Diencephalon (tissue), 1 donor: ENCODE results near the gene B3GNT9. TPM values are rescaled to one million over a fixed set of nuclear protein-coding genes. Genes with fewer than 3 reads are reported as not detected.

Source experiments
- total RNA-seq: library from RNA; depleted of rRNA; stranded (reverse); fragments of >200 nt; gene quantifications from one replicate; pipeline ENCODE4 v1.2.3, GENCODE V29; 2014

The B3GNT9 gene, protein sequence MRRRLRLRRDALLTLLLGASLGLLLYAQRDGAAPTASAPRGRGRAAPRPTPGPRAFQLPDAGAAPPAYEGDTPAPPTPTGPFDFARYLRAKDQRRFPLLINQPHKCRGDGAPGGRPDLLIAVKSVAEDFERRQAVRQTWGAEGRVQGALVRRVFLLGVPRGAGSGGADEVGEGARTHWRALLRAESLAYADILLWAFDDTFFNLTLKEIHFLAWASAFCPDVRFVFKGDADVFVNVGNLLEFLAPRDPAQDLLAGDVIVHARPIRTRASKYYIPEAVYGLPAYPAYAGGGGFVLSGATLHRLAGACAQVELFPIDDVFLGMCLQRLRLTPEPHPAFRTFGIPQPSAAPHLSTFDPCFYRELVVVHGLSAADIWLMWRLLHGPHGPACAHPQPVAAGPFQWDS
- 1.8 TPM for total RNA-seq

DNA sequence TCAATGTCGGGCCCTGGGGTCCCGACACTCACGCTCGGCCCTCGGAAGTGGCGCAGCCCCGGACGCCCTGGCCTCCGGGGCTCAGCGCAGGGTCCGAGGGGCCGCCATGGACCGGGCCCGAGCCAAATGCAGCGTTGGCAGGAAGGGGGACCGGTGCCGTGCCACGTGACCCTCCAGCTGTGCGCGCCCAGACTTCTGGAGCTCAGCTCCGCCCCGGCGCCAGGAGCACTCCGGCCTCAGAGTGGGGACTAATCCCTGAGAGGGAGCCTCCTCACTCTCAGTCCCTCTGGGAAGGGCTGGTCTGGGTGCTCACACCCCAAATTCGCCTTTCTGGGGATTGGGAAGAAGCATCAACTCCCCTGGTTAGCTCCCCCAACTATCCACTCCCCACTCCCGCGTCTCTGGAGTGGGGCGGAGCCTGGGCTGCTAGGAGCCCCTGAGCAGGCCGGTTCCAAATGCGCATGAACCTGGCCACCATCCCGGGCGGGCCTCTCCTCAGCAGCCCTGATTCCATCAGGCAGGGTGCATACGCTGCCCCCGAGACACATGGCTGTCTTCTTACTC is at the start of gene B3GNT9:
TSS of gene B3GNT9 (minus strand) at position 166 of the 564 bp plus-strand sequence. CDS start 513 bp downstream, outside the sequence.

DNA sequence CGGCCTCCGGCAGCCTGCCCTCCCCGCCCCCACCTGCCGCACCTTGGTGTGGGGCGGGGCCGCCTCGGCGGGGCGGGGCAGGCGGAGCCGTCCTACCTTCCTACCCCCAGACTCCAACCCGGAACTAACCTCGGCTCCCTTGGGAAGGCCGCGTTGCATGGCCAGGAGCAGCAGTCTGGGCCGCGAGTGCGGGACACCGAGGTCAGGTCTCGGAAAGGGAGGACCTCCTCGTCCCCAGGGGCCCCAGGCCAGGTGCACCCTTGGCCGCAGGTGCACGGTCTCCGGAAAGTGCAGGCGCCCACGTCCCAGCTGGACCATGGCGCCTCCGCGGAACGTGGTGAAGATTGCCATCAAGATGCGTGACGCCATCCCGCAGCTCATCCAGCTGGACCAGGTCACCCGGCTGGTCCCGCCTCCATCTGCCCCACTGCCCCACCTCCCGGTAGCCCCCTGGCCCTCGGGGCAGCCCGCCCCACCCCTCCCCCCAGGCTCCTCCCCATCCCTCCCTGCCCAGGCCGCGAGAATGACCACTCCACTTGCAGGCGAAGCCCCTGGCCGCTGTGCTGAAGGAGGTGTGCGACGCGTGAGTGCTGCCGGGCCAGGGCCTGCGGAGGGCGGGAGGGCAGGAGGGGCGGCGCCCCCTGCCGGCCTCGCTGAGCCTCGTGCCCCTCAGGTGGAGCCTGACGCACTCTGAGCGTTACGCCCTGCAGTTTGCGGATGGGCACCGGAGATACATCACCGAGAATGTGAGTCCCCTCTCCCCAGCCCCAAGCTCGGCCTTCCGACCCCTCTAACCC is 48.4 kb upstream of the B3GNT9 start, which contains the start of gene ELMO3:
TSS of gene ELMO3 (plus strand) at position 121 of the 797 bp plus-strand sequence. CDS start at position 317, 196 bp downstream.

DNA sequence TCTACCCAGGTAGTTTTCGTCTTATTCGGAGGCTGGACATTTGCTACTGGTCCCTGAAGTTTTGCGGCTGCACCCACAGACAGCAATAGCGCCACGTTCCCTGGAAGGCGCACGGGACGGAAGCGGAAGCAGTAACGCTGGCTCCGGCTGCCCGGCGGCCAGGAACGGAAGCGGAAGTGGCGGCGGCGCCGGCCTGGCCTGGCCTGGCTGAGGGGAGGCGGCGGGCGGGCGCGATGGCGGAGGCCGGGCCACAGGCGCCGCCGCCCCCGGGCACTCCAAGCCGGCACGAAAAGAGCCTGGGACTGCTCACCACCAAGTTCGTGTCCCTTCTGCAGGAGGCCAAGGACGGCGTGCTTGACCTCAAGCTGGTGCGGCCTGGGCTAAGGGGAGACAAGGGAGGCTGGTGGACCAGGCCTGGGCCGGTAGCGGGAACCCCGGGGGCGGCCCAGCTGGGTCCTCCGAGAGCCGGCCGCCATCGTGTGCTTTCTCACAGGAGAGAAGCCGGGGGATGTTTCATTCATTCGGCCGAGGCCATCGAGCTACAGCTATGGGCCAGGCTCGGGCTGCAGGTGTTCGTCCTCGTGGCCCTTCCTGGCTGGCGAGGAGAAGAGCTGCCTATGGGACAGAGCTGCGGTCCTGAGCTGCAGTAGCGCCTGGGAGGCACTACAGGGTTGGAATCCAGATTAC is 41.3 kb upstream of the B3GNT9 start, which contains the start of gene E2F4:
TSS of gene E2F4 (plus strand) at position 161 of the 687 bp plus-strand sequence. CDS start at position 234, 73 bp downstream.

DNA sequence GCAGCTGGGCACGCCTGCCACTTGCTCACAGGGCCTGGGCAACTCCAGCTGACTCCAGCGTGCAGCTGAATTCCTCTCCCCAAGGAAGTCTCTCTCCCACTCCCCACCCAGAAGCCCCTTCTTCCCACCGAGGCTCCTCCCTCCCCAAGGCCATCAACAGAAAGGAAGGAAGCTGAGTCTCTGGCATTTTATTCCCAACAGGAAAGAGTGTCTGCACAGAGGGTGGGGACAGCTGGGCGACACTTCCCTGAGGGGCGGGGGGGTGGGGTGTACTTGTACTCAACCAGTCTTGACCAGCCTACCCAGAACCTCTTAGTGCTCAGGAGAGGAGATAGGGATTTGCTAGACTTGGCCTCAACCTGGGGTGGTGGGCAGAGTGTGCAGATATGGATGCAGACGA is 39.2 kb upstream of the B3GNT9 start, which contains the start of gene EXOC3L1:
TSS of gene EXOC3L1 (minus strand) at position 96 of the 400 bp plus-strand sequence. CDS start 460 bp downstream, outside the sequence.

DNA sequence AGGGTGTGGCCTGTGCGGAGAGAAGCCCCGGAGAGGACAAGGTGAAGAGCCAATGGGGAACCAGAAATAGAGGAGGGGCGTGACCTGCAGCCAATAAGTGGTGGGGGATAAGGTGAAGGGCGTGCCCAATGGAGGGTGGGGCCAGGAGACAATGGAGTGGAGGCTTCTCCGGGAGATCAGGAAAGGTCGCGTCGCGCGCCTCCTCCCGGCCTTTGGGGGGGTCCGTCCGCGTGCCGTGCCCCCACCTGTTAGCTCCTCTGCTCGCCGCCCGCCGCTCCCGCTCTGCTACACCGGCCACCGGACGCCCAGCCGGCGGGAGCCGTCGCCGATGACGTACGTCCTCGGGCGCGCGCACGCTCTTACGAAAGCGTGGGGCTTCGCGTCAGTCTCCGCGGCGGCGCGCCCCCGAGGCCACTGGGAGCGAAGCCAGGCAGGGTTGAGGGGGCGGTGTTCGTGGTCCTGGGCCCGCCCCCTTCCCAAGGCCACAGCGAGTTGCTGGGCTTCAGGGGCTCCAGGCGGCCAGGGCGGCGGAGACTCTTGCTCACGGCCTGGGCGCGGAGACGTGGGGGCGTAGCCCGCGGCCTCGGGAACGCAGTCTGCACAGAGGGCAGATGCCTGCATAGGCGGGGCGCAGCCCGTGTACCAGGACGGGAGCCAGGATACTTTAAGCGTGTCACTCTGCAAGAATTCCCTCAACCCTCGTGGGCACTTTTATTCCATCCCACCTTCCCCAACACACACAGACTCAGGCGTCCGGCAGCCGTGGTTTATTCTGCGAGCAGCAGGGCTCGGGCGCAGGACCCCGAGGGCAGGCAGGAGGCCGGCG is 33.0 kb upstream of the B3GNT9 start, which contains the start of gene MATCAP1:
TSS of gene MATCAP1 (minus strand) at position 337 of the 826 bp plus-strand sequence. CDS start 3,353 bp downstream, outside the sequence.

DNA sequence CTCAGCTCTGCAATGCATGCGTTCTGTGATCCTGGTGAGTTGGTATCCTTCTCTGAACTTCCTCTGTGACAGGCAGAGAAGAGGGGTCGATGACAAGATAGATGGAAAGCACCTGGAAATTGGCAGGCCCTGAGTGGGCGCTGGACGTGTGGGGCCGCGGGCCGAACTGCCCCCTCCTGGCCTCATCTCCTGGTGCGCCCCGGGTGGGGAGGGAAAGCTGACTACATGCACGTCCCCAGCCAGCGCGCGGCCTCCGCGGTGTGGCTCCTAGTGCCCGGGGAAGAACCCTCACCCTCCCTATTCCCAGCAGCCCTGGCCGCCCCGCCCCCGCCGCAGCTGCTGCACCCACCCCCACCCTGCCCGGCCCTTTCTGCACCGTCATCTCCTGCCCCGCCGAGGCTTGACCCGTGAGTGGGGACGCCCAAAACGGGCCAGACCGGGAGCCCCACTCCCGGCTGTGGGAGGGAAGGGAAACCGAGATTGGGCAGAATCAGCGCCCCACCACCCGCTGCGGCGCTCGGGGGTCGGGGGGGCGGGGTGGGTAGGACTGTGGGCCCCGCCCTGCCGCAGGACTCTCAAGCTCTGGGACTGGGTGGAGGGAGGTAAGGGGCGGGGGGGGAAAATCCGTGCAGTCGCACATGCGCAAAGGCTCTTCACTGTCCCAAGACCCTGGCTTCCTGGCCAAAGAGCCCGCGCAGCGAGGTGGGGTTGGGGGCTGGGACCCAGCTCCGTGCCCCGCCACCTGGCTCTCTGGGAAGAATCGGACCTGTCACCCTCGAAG is 19.6 kb upstream of the B3GNT9 start, which contains the start of gene NOL3:
TSS of gene NOL3 (plus strand) at position 371 of the 781 bp plus-strand sequence.

DNA sequence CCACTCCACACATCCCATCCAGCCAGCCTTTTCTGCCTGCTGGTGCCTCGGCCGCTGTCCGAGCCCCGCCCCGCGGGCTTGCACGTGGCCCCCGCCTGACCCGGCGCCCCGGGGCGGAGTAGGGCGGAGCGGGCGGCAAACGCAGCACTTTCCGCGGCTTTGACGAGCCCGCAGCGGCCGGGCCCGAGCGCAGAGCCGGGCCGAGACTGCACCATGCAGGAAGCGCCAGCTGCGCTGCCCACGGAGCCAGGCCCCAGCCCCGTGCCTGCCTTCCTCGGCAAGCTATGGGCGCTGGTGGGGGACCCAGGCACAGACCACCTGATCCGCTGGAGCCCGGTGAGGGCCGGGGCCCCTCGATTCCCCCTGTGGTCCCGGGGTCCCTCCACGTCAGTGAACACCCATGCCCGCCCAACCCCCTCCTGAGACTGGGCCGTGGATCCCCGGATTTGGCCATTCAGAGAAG is 13.8 kb upstream of the B3GNT9 start, which contains the start of gene HSF4:
TSS of gene HSF4 (plus strand) at position 147 of the 463 bp plus-strand sequence. CDS start at position 214, 67 bp downstream.

DNA sequence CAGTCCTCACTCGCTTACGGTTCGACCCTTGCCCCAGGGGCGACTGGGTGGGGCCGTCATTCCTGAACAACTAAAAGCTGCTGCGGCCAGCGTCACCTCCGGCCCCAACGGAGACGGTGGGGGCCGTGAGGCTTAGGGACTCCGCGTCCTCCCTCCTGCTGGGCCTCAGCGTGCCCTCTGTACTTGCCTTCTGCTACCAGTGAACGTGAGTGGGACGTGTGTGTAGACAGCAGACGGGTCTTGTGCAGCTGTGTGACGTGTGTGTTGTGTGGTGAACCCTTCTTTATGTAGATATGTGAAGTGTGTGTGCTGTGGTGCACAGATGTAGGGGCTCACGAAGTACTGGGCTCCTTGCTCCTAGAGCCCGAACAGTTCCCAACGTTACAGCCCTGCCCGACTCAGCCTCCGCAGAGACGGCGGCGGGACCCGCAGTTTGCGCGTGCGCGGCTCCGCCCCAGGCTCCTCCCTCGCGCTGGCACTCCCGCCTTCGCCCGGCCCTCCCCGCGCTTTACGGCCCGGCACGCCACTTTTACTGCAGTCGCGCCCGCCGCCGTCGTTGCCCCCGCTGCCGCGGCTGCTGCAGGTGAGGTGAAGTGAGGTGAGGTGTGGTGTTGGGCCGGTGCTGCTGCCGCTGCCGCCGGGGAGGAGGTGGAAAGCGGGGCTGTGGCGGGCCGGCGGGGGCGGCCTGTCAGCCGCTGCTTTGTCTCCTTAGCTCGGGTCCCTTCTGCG is 41.2 kb downstream of the B3GNT9 start, which contains the start of gene PHAF1:
TSS of gene PHAF1 (plus strand) at position 535 of the 729 bp plus-strand sequence. CDS start 235 bp downstream, outside the sequence.

Other genes with a start within 250 kb of the B3GNT9 start
- not detected for gene CDH16, start 232.1 kb downstream of the B3GNT9 start, total RNA-seq
- gene RRAD, start 225.5 kb downstream of the B3GNT9 start, total RNA-seq, result 1.8 TPM
- 81.2 TPM for gene CIAO2B, start 216.6 kb downstream of the B3GNT9 start, total RNA-seq
- 33.0 TPM for gene CES2, start 215.5 kb downstream of the B3GNT9 start, total RNA-seq
- under 0.01 TPM for gene CES3, start 189.7 kb downstream of the B3GNT9 start, total RNA-seq
- gene CES4A, start 162.4 kb downstream of the B3GNT9 start, total RNA-seq, result 9.2 TPM
- gene CBFB, start 121.8 kb downstream of the B3GNT9 start, total RNA-seq, result 38.1 TPM
- gene PHAF1, start 41.1 kb downstream of the B3GNT9 start, total RNA-seq, result 21.7 TPM
- 1.6 TPM for gene TRADD, start 8.9 kb upstream of the B3GNT9 start, total RNA-seq
- gene FBXL8, start 9.0 kb upstream of the B3GNT9 start, total RNA-seq, result 1.4 TPM
- 14.3 TPM for gene HSF4, start 13.7 kb upstream of the B3GNT9 start, total RNA-seq
- gene NOL3, start 19.5 kb upstream of the B3GNT9 start, total RNA-seq, result 9.2 TPM
- gene MATCAP1, start 33.0 kb upstream of the B3GNT9 start, total RNA-seq, result 58.8 TPM
- 1.2 TPM for gene EXOC3L1, start 39.1 kb upstream of the B3GNT9 start, total RNA-seq
- gene E2F4, start 41.2 kb upstream of the B3GNT9 start, total RNA-seq, result 20.1 TPM
- gene ELMO3, start 48.1 kb upstream of the B3GNT9 start, total RNA-seq, result 0.69 TPM
- 23.1 TPM for gene TMEM208, start 76.1 kb upstream of the B3GNT9 start, total RNA-seq
- gene FHOD1, start 96.5 kb upstream of the B3GNT9 start, total RNA-seq, result 4.8 TPM
- gene SLC9A5, start 98.0 kb upstream of the B3GNT9 start, total RNA-seq, result 2.8 TPM
- gene PLEKHG4, start 128.5 kb upstream of the B3GNT9 start, total RNA-seq, result 3.7 TPM
- gene KCTD19, start 175.7 kb upstream of the B3GNT9 start, total RNA-seq, result 2.1 TPM
- 9.5 TPM for gene LRRC36, start 175.8 kb upstream of the B3GNT9 start, total RNA-seq
- 36.2 TPM for gene TPPP3, start 242.5 kb upstream of the B3GNT9 start, total RNA-seq